Fibroblast of the conjunctiva (primary cell): ENCODE results near the gene MADD.

Experiments
- DNase-seq: peaks from one replicate; pipeline ENCODE4 v3.0.0-alpha.2; 2010; ENCODE audit warnings: low read depth

MADD gene

DNA sequence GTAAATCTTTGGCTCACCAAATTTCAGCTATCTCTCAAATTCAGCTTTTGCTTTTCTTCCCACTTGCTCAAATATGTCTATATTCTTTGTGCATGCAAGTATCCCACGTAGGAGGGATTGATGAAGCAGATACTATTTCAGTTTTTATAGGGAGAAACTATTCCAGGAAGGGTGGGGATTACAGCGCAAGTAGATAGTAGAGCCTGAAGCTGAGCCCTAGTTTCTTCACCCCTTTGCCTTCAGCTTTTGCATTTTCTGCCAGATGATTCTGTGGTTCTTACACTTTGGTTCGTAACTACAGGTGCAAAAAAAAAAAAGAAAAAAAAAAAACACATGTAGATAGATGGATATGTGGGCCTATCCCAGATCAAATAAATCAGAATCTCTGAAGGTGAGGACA lies 18.2 kb upstream of the MADD start:
- DNase-seq, result no peak

DNA sequence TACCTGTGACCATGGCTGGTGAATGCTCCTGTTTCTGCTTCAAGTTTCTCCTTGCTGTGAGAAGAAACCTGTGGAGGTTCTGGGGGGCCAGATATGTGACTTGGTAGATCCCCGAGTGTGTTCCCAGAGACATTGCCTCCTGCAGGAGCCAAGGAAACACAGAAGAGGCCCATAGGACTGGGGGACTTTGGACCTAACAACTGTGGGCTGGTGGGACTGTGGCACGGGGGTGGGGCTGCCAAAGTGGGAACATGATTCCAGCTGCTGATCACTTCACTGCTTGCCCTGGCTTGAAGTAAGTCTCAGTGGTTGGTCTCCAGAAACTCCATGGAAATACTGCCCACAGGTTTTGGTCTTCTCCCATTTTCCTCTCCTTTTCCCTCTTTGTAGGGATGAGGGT lies 16.3 kb upstream of the MADD start:
- no peak for DNase-seq

DNA sequence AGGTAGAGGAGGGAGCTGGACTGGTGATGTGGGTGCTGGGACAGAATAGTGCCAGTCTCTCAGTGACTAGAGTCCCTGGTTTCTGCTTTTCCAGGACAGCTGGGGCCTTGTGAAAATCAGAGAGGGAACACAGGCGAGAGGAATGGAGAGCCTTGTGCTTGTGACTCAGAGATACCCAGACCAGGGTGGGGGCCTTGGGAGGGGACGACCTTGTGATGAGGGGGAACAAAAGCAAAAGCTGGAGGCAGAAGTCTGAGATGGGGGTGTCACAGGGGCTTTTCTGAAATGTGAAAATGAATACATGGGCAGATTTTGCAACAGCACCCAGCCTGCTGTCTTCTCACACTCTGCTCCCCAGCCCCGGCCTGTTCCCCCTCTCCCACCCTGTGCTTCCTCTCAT lies 15.5 kb upstream of the MADD start:
- DNase-seq, result no peak

DNA sequence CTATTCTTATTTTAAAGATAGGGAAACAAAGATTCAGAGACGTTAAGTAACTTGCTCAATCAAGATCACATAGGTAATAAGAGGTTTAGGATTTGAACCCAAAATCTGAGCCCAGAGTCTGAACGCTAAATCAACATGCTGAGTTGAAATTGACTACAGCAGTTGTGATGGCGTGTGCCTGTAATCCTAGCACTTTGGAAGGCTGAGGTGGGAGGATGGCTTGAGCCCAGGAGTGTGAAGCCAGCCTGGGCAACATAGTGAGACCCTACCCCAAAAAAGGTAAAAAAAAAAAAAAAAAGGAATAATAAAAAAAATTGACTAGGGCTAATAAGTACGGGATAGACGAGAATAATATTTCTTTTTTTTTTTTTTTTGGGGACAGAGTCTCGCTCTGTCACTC lies 13.6 kb upstream of the MADD start:
- DNase-seq, result no peak

DNA sequence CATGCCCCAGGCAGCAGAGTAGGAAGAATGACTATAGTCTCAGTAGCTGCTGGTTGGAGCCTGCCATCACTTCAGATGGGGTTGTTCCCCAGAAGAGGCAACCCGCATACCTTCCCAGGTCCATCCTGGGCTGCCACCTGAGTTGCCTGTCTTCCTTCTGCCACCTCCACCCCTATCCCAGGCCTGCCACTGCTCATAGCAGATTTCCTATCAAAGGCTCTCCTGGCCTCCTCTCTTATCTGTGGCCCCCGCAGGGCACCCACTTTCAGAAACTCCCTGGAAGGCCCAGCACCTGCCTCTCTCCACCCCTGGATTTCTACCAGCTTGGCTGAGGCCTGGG lies 12.8 kb upstream of the MADD start:
- no peak for DNase-seq

GRCh38 chr11:47257517-47258316 lies 12.2 kb upstream of the MADD start, which contains the start of gene NR1H3:
Gene NR1H3 (plus strand): TSS chr11:47257996. CDS start chr11:47259217, 1,221 bp downstream.
- peak; percentile 64 for DNase-seq

- no peak for DNase-seq
Observed at GRCh38 chr11:47258317-47258902, 11.5 kb upstream of the MADD start.

DNA sequence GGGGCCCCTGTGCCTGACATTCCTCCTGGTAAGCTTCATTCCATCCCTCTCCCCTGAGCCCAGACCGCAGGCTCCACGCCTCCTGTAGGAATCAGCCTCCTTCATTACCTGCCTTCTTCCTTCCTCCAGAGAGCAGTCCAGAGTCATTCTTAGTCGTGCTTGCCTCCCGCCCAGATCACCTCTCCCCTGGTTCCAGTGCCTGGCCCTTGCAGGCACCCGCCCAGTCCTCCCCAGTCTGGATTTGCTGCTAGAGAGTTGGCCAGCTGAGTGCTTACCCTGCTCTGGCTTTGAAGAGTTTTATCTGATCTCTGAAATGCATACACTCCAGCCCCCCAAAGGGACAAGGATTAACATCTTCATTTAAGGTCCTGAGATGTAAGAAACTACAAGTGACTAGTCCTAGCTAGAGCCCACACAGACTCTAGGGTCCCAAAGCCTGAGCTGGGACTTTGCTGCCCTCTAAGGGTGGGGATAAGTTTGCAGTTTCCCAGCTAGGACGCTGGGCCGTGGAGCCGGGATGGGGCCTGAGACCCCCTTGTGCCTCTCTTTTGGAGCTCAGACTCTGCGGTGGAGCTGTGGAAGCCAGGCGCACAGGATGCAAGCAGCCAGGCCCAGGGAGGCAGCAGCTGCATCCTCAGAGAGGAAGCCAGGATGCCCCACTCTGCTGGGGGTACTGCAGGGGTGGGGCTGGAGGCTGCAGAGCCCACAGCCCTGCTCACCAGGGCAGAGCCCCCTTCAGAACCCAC lies 10.5 kb upstream of the MADD start:
- DNase-seq, result no peak

GRCh38 chr11:47260366-47260765 lies 9.6 kb upstream of the MADD start:
- DNase-seq, result no peak

- DNase-seq, result no peak
Observed at GRCh38 chr11:47261291-47261800, 8.6 kb upstream of the MADD start.

GRCh38 chr11:47264119-47264518 lies 5.8 kb upstream of the MADD start:
- DNase-seq, result no peak

DNA sequence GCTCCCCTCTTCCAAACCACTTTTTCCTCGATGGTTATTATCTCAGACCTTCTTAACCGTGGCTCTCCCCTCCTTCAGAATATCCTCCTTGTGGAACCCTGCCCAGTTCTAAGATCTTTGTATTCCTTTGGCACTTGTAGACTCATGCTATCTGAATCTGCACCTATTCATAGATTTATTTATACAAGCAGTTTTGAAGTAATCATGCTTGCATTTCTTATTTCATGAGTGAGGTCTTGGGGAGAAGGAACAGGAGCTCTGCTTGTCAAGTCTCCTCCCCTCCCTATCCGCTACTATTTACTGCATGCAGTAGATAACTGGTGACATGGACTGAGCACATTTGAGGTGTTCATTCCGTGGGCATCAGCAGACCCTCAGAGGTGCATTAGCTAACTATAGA lies 5.4 kb upstream of the MADD start:
- DNase-seq, result no peak

DNA sequence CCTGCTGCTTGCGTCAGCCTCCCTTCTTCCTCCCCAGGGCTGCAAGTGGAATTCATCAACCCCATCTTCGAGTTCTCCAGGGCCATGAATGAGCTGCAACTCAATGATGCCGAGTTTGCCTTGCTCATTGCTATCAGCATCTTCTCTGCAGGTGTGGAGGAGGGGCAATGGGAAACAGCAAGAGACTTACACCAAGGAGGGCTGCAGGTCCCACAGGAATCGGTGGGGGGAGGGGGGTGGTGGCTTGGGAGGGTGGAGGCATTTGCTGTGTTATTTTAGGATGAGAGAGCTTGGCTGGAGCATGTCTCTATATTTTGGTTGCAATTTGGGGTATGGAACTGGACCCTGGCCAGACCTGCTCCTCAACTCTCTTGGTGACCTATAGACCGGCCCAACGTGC lies 2.1 kb upstream of the MADD start:
- no peak for DNase-seq

- DNase-seq, result no peak
Observed at GRCh38 chr11:47268448-47269001, 1.4 kb upstream of the MADD start.

DNA sequence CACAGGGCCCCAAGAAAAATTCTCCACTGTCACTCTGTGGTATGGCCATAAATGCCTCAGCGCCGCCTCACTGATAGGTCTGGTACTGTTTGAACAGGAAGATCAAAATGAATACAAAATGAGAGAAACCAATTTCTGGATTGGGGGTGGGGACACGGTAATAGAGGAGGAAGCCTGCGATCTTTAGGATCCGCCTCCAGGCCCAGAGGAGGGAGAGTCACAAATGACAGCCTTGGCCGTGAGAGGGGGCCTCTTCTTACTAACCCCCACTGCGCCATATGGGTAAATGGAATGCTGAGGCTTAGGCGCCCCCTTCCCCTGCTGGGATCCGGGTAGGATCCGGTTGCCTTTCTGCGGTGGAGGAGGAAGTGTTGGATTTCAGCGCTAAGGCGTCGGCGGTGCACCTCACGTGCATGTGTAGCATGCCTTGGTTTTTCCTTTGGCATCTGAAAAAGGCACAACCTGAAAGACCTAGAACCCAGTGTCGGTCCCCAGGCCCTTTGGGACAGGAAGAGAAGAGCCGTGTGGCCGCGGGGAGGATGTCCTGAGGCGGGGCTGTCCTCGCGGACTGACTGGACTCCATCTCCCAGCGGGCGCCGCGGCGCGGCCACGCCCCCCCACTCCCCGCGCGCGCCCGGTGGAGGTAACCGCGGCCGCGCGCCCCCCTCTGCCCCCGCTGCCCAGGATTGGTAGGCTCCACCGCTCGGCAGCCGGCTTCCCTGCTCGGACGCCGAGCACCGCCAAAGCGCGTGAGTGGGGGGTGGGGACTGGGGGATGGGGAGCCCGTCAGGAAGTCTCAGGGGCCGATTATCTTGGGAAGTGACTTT lies 718 bp upstream of the MADD start:
- peak; percentile 68 for DNase-seq

- no peak for DNase-seq
Observed at GRCh38 chr11:47270331-47271271, 668 bp downstream of the MADD start.

DNA sequence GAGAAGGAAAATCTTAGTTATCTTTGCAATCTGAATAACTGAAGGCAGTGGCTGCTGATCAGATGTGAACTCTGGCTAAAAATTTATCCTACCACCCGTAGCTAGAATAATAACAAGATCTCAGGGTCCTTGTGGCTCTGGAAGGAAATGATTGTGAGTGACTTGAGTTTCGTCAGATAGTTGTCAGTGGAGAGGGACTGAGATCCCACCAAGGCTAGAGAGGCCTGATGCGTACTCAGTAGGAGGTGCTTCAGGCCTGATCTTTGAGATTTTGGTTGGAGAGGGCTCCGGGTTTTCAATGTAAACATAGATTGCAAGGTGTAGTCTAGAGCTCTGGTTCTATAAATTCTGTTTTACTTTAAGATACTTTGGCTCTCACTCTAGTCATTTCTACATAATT lies 1.4 kb downstream of the MADD start:
- DNase-seq, result no peak

GRCh38 chr11:47271961-47272661 lies 2.2 kb downstream of the MADD start:
- no peak for DNase-seq

- no peak for DNase-seq
Observed at GRCh38 chr11:47272706-47273105, 2.8 kb downstream of the MADD start.
